A549 treated with CpdA at 1 μM for 4 hours (cell line): ENCODE data around the gene RPL26. TPM values are rescaled to one million over a fixed set of nuclear protein-coding genes. Genes with fewer than 3 reads are reported as not detected.

Source experiments
- total RNA-seq: library from RNA; stranded (reverse); fragments of 200-300 nt; extraction: Qiagen RNA extraction; gene quantifications from 5 replicates; pipeline ENCODE4 v1.2.3, GENCODE V29; 2022; ENCODE audit warnings: low read depth

Gene RPL26
- total RNA-seq: 3,667 to 4,580 TPM (median 3,694 TPM) in 5 replicates

GRCh38 chr17:8383143-8383822 is at the start of gene RPL26:
Gene RPL26, minus strand, starts transcription at chr17:8383193. Its CDS starts 883 bp downstream, at chr17:8382310.

GRCh38 chr17:8397636-8398035 is 14.6 kb upstream of the RPL26 start, which contains the start of gene RNF222:
Gene RNF222, minus strand, starts transcription at chr17:8397827. Its CDS starts 4,366 bp downstream, at chr17:8393461.

GRCh38 chr17:8376271-8377067 is 6.5 kb downstream of the RPL26 start, which contains the start of gene KRABD2:
Gene KRABD2, minus strand, starts transcription at chr17:8376704.

GRCh38 chr17:8339540-8339939 is 43.5 kb downstream of the RPL26 start, which contains the start of gene ODF4:
Gene ODF4, plus strand, starts transcription at chr17:8339840. Its CDS starts 212 bp downstream, at chr17:8340052.

Other genes with a start within 250 kb of the RPL26 start
- 3.5 to 5.7 TPM (median 4.7 TPM) in 5 replicates for gene PER1, start 230.8 kb downstream of the RPL26 start, total RNA-seq
- 20.5 to 28.0 TPM (median 23.3 TPM) in 5 replicates for gene VAMP2, start 220.2 kb downstream of the RPL26 start, total RNA-seq
- 16.3 to 20.2 TPM (median 19.7 TPM) in 5 replicates for gene TMEM107, start 206.8 kb downstream of the RPL26 start, total RNA-seq
- gene BORCS6, start 193.0 kb downstream of the RPL26 start, total RNA-seq: 5.2 to 8.6 TPM (median 8.4 TPM) in 5 replicates
- gene AURKB, start 172.6 kb downstream of the RPL26 start, total RNA-seq: 153 to 173 TPM (median 159 TPM) in 5 replicates
- gene CTC1, start 135.1 kb downstream of the RPL26 start, total RNA-seq: 10.3 to 16.9 TPM (median 14.2 TPM) in 5 replicates
- gene PFAS, start 133.9 kb downstream of the RPL26 start, total RNA-seq: 48.7 to 57.2 TPM (median 51.2 TPM) in 5 replicates
- gene RANGRF, start 94.5 kb downstream of the RPL26 start, total RNA-seq: 38.7 to 51.3 TPM (median 47.7 TPM) in 5 replicates
- 6.2 to 8.0 TPM (median 7.6 TPM) in 5 replicates for gene SLC25A35, start 87.8 kb downstream of the RPL26 start, total RNA-seq
- gene ARHGEF15, start 73.0 kb downstream of the RPL26 start, total RNA-seq: not detected in 5 replicates
- not detected in 5 replicates for gene ODF4, start 43.4 kb downstream of the RPL26 start, total RNA-seq
- gene RNF222, start 14.6 kb upstream of the RPL26 start, total RNA-seq: not detected in 5 replicates
- 52.5 to 65.7 TPM (median 57.8 TPM) in 5 replicates for gene NDEL1, start 52.7 kb upstream of the RPL26 start, total RNA-seq
- 16.3 to 29.9 TPM (median 23.2 TPM) in 5 replicates for gene MYH10, start 247.5 kb upstream of the RPL26 start, total RNA-seq